Central memory CD8-positive, alpha-beta T cell (primary cell): ENCODE data around the gene FRY.
"Not testable (repeated sequence)": the region's sequence is repeated elsewhere in the genome, so short reads cannot be mapped to it uniquely, and the experiment has no call there.

ENCODE experiments used
- ATAC-seq: fragments of 150-1000 bp; cut with Tn5 transposase; replicated peaks from 2 replicates; pipeline ENCODE4 v1.10.0; 2022; ENCODE audit warnings: mild to moderate bottlenecking, moderate FRiP score, moderate number of reproducible peaks; ENCODE audit not compliant: poor library complexity, severe bottlenecking; ENCODE audit errors: extremely low read depth
- DNase-seq, 2 donors: peaks; one replicate each; pipeline ENCODE4 v3.0.0; 2021; ENCODE audit warnings: low spot score in 2 of 2
- H3K27ac Mint-ChIP-seq: one replicate; pipeline ENCODE4 v1.8.0; 2022; ENCODE audit warnings: low read depth, mild to moderate bottlenecking, moderate library complexity, mixed read lengths
- H3K27me3 Mint-ChIP-seq: one replicate; pipeline ENCODE4 v1.8.0; 2022; ENCODE audit warnings: mixed read lengths
- H3K36me3 Mint-ChIP-seq: one replicate; pipeline ENCODE4 v1.8.0; 2022; ENCODE audit warnings: mild to moderate bottlenecking, moderate library complexity, mixed read lengths; ENCODE audit not compliant: insufficient read depth
- H3K4me1 Mint-ChIP-seq: one replicate; pipeline ENCODE4 v1.8.0; 2022; ENCODE audit warnings: mixed read lengths
- H3K4me3 Mint-ChIP-seq: one replicate; pipeline ENCODE4 v1.8.0; 2022; ENCODE audit warnings: mild to moderate bottlenecking, moderate library complexity, mixed read lengths
- H3K9me3 Mint-ChIP-seq: one replicate; pipeline ENCODE4 v1.8.0; 2022; ENCODE audit warnings: mixed read lengths

The FRY gene

DNA sequence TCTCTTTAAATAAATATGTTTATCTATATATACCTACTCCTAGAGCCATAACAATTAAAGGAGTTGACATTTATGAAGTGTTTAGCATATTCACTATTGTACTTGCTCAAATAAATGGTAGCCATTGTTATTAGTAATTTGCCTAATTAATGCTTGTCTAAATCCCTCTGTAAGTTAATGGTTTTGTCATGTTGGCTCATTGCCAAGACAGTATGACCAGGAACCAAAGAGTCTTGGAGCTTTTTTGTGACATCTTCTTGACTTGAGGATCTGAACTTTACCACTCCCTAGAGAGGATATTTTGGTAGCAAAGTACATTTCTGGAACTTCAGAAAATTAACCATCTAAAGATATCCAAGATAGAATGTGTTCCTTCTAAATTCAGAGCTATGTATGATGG, 15.5 kb downstream of the FRY start:
- Mint-ChIP-seq H3K4me1 (no peaks in the 10 kb centered on the region), H3K9me3 (peaks cover 5% of the 10 kb centered on the region), H3K27me3 (peaks cover 36% of the 10 kb centered on the region), H3K4me3 (no peak overlapping the region), H3K36me3 (no peaks in the 10 kb centered on the region), H3K27ac (no peak overlapping the region)
- DNase-seq (no peak), ATAC-seq (no peak)

DNA sequence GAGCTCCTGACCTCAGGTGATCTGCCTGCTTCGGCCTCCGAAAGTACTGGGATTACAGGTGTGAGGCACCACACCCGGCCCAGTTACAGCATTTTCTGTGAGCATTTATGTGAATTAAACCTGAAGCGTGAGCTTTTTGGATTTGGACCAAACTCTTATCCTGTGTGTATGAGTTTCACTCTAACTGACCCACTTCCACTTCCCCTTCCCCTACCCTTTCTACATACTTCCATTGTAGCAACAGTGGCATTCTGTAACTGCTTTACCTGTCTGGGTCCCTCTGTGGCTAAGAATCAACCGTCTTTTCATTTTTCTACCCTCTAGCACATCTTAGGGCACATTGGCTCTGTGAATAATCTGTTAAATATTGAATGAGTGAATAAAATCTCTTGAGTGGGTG, 16.2 kb downstream of the FRY start:
- ATAC-seq, result no peak
- peaks cover 3% of the 10 kb centered on the region for H3K9me3 Mint-ChIP-seq
- no peaks in the 10 kb centered on the region for H3K36me3 Mint-ChIP-seq
- no peak for DNase-seq
- no peak overlapping the region for H3K27ac Mint-ChIP-seq
- no peak overlapping the region for H3K4me3 Mint-ChIP-seq
- peaks cover 36% of the 10 kb centered on the region for H3K27me3 Mint-ChIP-seq
- no peaks in the 10 kb centered on the region for H3K4me1 Mint-ChIP-seq

DNA sequence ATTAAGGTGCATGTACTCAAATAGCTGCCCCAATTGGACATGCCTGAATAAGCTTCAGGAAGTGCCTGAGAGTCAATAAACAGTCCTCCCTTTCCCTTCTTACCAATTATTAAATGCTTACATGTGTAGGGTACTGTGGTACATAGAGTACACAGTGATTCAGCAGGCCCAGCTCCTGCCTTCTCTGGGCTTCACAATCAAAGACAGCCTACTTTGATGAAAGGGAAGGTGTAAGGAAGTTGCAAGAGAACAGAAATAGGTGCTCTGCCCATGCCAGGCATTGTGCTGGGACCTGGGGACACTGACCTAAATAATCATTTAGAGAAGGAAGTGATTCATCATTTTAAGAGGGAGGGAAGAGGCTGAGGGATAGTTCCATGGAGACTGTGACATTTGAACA, 17.2 kb downstream of the FRY start:
- H3K27me3 Mint-ChIP-seq, result peaks cover 36% of the 10 kb centered on the region
- ATAC-seq, result no peak
- no peaks in the 10 kb centered on the region for H3K4me1 Mint-ChIP-seq
- no peak overlapping the region for H3K4me3 Mint-ChIP-seq
- H3K27ac Mint-ChIP-seq, result no peak overlapping the region
- no peak for DNase-seq
- H3K36me3 Mint-ChIP-seq, result no peaks in the 10 kb centered on the region
- H3K9me3 Mint-ChIP-seq, result no peaks in the 10 kb centered on the region

DNA sequence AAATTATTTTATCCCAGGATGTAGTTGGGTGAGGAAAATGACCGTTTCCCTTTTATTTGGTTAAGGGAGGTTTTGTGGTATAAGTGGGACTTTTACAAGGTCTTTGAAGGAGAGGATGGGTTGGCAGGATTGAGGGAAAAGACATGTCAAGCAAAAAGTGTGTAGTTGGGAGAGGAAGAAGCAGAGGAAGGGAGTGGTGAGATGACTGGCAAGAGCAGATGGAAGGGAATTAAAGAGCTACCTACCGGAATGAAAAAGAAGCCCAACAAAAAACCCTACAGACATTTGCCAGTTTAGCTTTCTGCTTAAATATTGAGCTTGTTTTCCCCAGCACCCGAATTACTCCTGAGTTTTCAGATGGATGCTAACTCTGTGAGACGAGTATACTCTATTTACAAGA, 19.6 kb downstream of the FRY start:
- Mint-ChIP-seq H3K36me3 (no peaks in the 10 kb centered on the region), H3K4me1 (no peaks in the 10 kb centered on the region), H3K9me3 (no peaks in the 10 kb centered on the region), H3K27me3 (peaks cover 36% of the 10 kb centered on the region), H3K27ac (no peak overlapping the region), H3K4me3 (no peak overlapping the region)
- DNase-seq (no peak), ATAC-seq (no peak)

DNA sequence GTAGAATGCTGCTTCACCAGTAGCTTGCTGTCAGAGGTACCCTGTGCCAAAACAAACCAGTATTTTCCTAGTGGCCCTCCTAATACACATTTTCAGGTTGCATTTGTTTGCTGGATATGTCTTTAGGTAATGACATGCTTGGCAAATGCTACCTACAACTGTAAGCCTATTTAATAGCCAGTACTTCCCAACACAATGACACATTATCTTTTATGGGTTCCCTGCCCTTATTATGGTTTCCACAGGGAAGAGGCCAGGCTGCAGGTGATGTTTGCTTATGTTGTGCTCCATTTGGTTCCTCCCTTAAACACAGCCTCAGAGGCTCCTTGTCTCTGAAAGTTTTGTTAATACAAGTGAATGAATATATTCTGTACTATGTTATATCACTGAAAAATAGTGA, 24.7 kb downstream of the FRY start:
- Mint-ChIP-seq H3K27ac (no peak overlapping the region), H3K4me3 (no peak overlapping the region), H3K27me3 (peaks cover 15% of the 10 kb centered on the region), H3K4me1 (no peaks in the 10 kb centered on the region), H3K36me3 (no peaks in the 10 kb centered on the region), H3K9me3 (no peaks in the 10 kb centered on the region)
- ATAC-seq, result no peak
- no peak for DNase-seq

DNA sequence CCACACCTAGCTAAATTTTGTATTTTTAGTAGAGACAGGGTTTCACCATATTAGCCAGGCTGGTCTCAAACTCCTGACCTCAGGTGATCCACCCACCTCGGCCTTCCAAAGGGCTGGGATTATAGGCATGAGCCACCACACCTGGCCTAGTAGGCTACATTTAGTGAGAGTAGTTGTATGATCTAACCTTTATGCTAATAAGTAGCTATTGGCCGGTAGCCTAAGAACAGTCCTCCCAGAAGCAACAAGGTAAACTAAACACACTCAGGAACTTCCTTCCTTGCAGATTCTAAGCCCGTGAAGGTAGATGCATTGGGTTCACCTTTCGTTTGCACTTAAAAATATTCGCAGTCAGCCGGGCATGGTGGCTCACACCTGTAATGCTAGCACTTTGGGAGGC, 25.8 kb downstream of the FRY start:
- peaks cover 11% of the 10 kb centered on the region for H3K27me3 Mint-ChIP-seq
- not testable (repeated sequence) for H3K9me3 Mint-ChIP-seq, H3K4me3 Mint-ChIP-seq, ATAC-seq, H3K27ac Mint-ChIP-seq, DNase-seq, H3K4me1 Mint-ChIP-seq, H3K36me3 Mint-ChIP-seq

DNA sequence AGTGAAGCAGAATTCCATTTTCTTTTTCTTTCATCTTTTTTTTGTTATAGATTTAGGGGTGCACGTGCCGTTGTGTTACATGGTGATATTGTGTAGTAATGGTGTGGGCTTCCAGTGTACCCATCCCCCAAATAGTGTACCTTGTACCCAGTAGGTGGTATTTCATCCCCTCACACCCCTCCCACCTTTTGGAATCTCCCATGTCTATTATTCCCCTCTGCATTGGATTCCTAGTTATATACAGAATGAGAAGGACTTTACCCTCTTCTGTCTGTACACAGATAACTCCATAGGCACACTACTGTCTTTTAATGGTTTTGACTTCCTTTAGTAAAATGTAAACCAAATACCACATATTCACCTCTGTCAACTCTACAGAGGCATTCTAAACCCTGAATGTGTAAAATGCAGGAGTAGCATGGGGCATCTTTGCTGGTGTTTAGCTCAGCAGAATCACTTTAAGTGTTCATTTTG, 28.0 kb downstream of the FRY start:
- ATAC-seq, result no peak
- Mint-ChIP-seq H3K27me3 (peaks cover 25% of the 10 kb centered on the region), H3K4me1 (no peaks in the 10 kb centered on the region), H3K36me3 (no peaks in the 10 kb centered on the region), H3K27ac (no peak overlapping the region), H3K9me3 (no peaks in the 10 kb centered on the region), H3K4me3 (no peak overlapping the region)
- no peak for DNase-seq

DNA sequence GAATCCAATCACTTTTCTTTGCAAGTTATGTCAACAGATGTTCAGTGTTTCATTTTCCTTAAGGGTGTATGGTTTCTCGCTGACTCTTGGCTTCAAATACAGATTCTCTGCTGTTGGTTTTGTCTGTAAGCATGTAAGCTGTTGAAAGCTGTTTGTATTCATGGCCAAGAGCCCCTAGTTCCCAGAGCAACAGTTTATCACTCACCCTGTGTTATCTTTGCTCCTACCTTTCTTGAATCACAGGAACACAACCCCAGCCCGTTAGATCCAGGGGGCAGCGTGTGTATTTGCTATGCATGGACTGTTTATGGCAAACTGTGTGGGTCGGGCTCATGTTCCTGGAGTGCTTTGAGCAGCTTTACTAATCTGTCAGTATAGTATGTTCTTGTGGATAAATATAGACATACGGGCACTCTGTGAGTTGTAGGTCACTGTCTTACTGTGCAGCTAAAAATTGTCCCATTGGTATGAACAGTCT, 28.9 kb downstream of the FRY start:
- ATAC-seq (no peak), DNase-seq (no peak)
- H3K4me1 Mint-ChIP-seq, result no peaks in the 10 kb centered on the region
- H3K4me3 Mint-ChIP-seq, result no peak overlapping the region
- no peaks in the 10 kb centered on the region for H3K36me3 Mint-ChIP-seq
- H3K9me3 Mint-ChIP-seq, result no peaks in the 10 kb centered on the region
- no peak overlapping the region for H3K27ac Mint-ChIP-seq
- H3K27me3 Mint-ChIP-seq, result peaks cover 27% of the 10 kb centered on the region

DNA sequence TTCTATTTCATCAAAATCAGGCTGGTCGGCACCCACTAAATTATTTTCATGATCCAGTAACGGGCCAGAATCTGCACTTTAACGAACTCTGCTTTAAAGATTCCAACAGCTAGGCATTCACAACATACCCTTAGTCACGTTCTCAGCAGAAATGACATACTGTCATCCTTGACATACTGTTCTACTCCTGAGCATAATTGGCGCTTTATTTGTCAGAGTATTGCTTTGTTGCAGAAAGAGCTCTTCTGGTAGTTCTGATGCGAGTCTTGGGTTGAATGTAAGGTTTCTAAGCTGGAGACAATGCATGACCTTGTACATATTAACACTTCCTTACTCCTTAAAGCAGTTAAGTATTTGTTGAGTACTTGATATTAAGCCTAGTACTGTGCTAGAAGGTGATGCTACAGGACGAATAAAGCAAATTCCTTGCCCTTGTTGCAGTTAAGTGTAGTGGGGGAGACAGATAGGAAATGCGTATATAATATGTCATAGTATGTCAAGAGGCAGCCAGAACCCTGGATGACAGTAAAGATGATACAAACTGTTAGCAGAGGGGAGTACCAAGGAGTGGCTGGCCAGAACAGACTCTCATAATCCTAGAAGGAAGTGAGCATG, 32.2 kb downstream of the FRY start:
- Mint-ChIP-seq H3K9me3 (no peaks in the 10 kb centered on the region), H3K4me1 (no peaks in the 10 kb centered on the region)

DNA sequence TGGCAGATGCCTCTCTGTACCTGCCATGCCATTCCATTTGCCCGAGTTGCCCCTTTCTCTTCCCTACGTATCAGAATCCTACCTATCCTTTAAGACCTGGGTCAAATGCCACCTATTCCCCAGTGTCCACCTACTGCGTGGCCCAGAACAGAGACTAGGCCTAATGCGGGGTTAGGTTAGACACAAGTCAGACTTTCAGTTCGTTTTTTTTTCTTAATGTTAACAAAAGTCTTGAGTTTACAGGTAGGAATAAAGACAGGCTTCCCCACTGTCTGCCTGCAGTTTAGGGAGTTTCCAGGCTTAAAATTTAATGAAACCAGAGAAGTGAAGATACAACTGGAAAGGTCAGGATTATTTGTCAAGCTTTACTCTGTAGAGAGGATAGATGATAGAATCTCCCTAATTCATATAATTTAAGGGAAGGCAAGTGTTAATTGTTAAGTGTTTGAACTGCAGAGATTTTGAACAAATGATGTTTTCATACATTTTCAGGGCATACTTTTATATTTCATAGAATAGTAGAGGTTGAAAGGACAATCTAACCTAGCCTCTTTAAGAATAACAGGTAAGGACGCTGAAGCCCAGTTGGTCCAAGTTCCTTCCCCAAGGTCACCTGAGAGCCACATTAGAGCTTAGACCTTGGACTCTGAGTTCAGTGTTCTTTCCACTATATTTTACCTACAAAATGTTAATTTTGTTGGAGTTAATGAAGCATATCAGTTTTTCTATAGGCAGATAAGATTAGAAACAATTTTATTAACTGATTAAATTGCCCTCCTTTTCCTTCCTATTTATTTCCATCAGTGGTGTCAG, 35.8 kb downstream of the FRY start:
- ATAC-seq (no peak), DNase-seq (no peak)
- H3K27ac Mint-ChIP-seq, result no peak overlapping the region
- H3K4me1 Mint-ChIP-seq, result no peaks in the 10 kb centered on the region
- no peaks in the 10 kb centered on the region for H3K36me3 Mint-ChIP-seq
- H3K9me3 Mint-ChIP-seq, result no peaks in the 10 kb centered on the region
- peaks cover 44% of the 10 kb centered on the region for H3K27me3 Mint-ChIP-seq
- H3K4me3 Mint-ChIP-seq, result no peak overlapping the region

More for the DNA sequence above, 32.2 kb downstream of the FRY start:
- H3K27me3 Mint-ChIP-seq, result peaks cover 42% of the 10 kb centered on the region
- no peak overlapping the region for H3K27ac Mint-ChIP-seq
- DNase-seq (no peak), ATAC-seq (no peak)
- no peak overlapping the region for H3K4me3 Mint-ChIP-seq
- H3K36me3 Mint-ChIP-seq, result no peaks in the 10 kb centered on the region

DNA sequence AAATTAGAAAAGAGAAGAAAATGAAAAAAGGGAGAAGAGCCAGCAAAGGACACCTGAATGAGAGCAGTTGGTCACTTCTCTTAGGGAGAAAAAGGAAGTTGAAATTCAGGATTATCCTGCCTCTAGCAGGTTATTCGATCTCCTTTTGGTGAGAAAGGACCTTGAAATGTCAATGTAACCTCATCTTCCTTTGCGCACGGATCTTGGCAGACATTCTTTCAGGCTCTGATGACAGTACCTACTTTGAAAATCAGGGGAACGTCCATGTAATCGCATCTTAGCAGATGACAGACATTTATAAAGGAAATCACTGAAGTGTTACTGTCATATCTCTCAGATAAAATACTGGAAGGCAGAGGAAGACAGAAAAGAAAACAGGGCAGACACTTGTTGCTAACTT, 36.7 kb downstream of the FRY start:
- Mint-ChIP-seq H3K4me3 (no peak overlapping the region), H3K9me3 (no peaks in the 10 kb centered on the region), H3K4me1 (no peaks in the 10 kb centered on the region), H3K27ac (no peak overlapping the region), H3K36me3 (no peaks in the 10 kb centered on the region), H3K27me3 (peaks cover 52% of the 10 kb centered on the region)
- ATAC-seq (no peak), DNase-seq (no peak)

DNA sequence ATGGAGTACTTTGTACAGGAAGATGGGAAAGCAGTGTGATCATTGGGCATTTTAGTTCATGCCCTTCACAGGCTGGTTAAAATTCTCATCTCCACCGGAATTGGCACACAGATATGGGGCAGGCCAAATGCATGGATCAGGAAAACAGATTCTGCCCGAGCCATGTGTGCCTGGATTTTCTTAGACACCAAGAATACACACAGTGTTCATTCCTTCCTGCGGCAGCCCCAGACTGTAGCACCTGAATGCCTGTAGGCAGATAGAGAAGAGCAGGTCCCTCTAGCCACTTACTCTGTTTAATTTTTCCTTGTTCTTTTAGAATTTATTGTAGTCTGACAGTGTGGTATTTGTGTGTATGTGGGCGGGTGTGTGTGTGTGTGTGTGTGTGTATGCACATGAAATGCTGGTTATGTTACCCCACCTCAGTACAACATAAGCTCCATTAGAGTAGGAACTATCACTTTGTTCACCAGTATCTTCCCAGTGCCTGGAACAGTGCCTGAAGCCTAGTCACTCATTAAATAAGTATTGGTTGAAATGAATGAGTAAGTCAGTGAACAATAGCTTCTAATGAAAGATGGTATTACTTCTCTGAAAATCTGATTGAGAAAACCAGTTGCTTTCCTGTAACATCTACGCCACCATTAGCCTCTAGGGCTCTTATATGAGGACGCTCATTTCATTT, 41.7 kb downstream of the FRY start:
- Mint-ChIP-seq H3K27ac (no peak overlapping the region), H3K9me3 (no peaks in the 10 kb centered on the region), H3K4me3 (no peak overlapping the region), H3K36me3 (no peaks in the 10 kb centered on the region), H3K4me1 (no peaks in the 10 kb centered on the region), H3K27me3 (peaks cover 41% of the 10 kb centered on the region)
- no peak for ATAC-seq
- DNase-seq, result no peak
